ENCODE data around the gene MAP7.

Gene MAP7

GRCh38 chr6:136341367-136341766 lies 208.9 kb downstream of the MAP7 start:
- Histone ChIP-seq H3K4me3 (ENCODE audit: low read depth in 1 of 2, low read length in 2 of 2) (no peak overlapping the region), H3K9ac (ENCODE audit: low read depth in 1 of 2, low read length in 2 of 2) (no peak overlapping the region), H3K9me3 (ENCODE audit: control insufficient read depth in 1 of 2, low read length in 2 of 2) (no peaks in the 10 kb centered on the region), H3K27ac (ENCODE audit: low read depth, low read length) (no peak overlapping the region), H3K4me1 (ENCODE audit: control insufficient read depth in 1 of 2, insufficient read depth in 2 of 2, low read length in 2 of 2) (no peaks in the 10 kb centered on the region), H3K36me3 (ENCODE audit: control insufficient read depth in 1 of 2, insufficient read depth in 2 of 2, low read length in 2 of 2) (peaks cover 5 to 15% of the 10 kb centered on the region in 2 donors), H3K27me3 (ENCODE audit: control insufficient read depth in 1 of 2, insufficient read depth in 2 of 2, low read length in 2 of 2) (no peaks in the 10 kb centered on the region)

GRCh38 chr6:136338486-136338885 lies 211.7 kb downstream of the MAP7 start:
- H3K27ac ChIP-seq (ENCODE audit: low read depth, low read length): no peak overlapping the region
- no peaks in the 10 kb centered on the region for H3K27me3 ChIP-seq (ENCODE audit: control insufficient read depth in 1 of 2, insufficient read depth in 2 of 2, low read length in 2 of 2)
- no peaks in the 10 kb centered on the region for H3K36me3 ChIP-seq (ENCODE audit: control insufficient read depth in 1 of 2, insufficient read depth in 2 of 2, low read length in 2 of 2)
- no peak overlapping the region for H3K4me3 ChIP-seq (ENCODE audit: low read depth in 1 of 2, low read length in 2 of 2)
- H3K9ac ChIP-seq (ENCODE audit: low read depth in 1 of 2, low read length in 2 of 2): no peak overlapping the region
- H3K4me1 ChIP-seq (ENCODE audit: control insufficient read depth in 1 of 2, insufficient read depth in 2 of 2, low read length in 2 of 2): no peaks in the 10 kb centered on the region
- no peaks in the 10 kb centered on the region for H3K9me3 ChIP-seq (ENCODE audit: control insufficient read depth in 1 of 2, low read length in 2 of 2)

DNA sequence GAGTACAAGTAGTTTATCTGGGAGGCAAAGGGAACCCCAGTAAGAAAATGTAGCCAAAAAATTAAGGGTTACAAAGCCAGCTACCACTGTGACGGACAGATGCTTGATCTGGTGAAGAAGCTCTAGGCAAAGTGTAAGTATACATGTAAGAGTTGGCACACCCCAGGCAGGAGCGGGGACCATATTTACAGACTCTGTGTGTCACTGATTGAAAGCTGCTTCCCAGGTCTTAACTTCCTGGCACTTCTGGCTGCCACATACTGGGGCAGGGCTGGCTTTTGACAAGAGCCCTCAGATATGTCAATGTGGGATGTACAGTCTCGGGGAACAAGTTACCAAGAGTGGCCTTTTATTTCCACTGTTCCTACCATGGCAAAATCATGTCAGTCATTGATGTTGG lies 212.6 kb downstream of the MAP7 start:
- Histone ChIP-seq H3K4me1 (ENCODE audit: control insufficient read depth in 1 of 2, insufficient read depth in 2 of 2, low read length in 2 of 2) (no peaks in the 10 kb centered on the region), H3K36me3 (ENCODE audit: control insufficient read depth in 1 of 2, insufficient read depth in 2 of 2, low read length in 2 of 2) (no peaks in the 10 kb centered on the region), H3K27ac (ENCODE audit: low read depth, low read length) (no peak overlapping the region), H3K9ac (ENCODE audit: low read depth in 1 of 2, low read length in 2 of 2) (no peak overlapping the region), H3K9me3 (ENCODE audit: control insufficient read depth in 1 of 2, low read length in 2 of 2) (no peaks in the 10 kb centered on the region), H3K4me3 (ENCODE audit: low read depth in 1 of 2, low read length in 2 of 2) (no peak overlapping the region), H3K27me3 (ENCODE audit: control insufficient read depth in 1 of 2, insufficient read depth in 2 of 2, low read length in 2 of 2) (no peaks in the 10 kb centered on the region)

GRCh38 chr6:136337121-136337520 lies 213.1 kb downstream of the MAP7 start:
- Histone ChIP-seq H3K27ac (ENCODE audit: low read depth, low read length) (no peak overlapping the region), H3K9me3 (ENCODE audit: control insufficient read depth in 1 of 2, low read length in 2 of 2) (no peaks in the 10 kb centered on the region), H3K4me3 (ENCODE audit: low read depth in 1 of 2, low read length in 2 of 2) (no peak overlapping the region)

DNA sequence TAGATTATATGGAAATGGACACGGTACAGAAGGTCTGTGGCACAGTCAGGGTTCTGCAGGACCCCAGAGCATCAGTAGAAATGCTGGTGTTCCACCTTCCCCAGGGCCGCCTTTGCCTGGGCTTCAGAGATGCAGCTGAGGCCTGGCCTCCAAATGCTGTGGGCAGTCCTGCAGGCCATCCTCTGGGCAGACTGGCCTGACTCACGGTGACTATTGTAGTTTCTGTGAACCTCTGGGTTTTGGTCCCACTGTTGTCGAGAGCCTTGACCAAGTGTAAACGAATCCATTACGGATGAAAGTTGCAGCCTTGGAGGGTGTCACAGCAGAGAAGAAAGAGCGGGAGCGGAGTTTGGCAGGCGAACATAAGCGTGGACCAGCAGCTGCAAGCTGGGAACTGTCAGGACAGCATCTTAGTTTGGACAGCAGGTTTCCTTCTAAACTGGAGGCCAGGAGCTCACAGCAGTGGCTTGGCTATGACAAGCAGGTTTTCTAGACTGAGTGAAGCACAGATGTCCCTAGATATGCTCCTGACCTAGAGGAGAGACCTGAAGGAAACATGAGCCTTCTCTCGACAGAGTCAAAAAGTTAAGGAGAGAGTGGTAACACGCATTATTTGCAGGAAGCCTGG lies 214.4 kb downstream of the MAP7 start:
- Histone ChIP-seq H3K9me3 (ENCODE audit: control insufficient read depth in 1 of 2, low read length in 2 of 2) (no peaks in the 10 kb centered on the region), H3K4me1 (ENCODE audit: control insufficient read depth in 1 of 2, insufficient read depth in 2 of 2, low read length in 2 of 2) (no peaks in the 10 kb centered on the region), H3K27ac (ENCODE audit: low read depth, low read length) (no peak overlapping the region), H3K36me3 (ENCODE audit: control insufficient read depth in 1 of 2, insufficient read depth in 2 of 2, low read length in 2 of 2) (no peaks in the 10 kb centered on the region), H3K27me3 (ENCODE audit: control insufficient read depth in 1 of 2, insufficient read depth in 2 of 2, low read length in 2 of 2) (no peaks in the 10 kb centered on the region), H3K4me3 (ENCODE audit: low read depth in 1 of 2, low read length in 2 of 2) (no peak overlapping the region), H3K9ac (ENCODE audit: low read depth in 1 of 2, low read length in 2 of 2) (no peak overlapping the region)

More at GRCh38 chr6:136337121-136337520, 213.1 kb downstream of the MAP7 start:
- Histone ChIP-seq H3K4me1 (ENCODE audit: control insufficient read depth in 1 of 2, insufficient read depth in 2 of 2, low read length in 2 of 2) (no peaks in the 10 kb centered on the region), H3K27me3 (ENCODE audit: control insufficient read depth in 1 of 2, insufficient read depth in 2 of 2, low read length in 2 of 2) (no peaks in the 10 kb centered on the region), H3K36me3 (ENCODE audit: control insufficient read depth in 1 of 2, insufficient read depth in 2 of 2, low read length in 2 of 2) (no peaks in the 10 kb centered on the region), H3K9ac (ENCODE audit: low read depth in 1 of 2, low read length in 2 of 2) (no peak overlapping the region)

DNA sequence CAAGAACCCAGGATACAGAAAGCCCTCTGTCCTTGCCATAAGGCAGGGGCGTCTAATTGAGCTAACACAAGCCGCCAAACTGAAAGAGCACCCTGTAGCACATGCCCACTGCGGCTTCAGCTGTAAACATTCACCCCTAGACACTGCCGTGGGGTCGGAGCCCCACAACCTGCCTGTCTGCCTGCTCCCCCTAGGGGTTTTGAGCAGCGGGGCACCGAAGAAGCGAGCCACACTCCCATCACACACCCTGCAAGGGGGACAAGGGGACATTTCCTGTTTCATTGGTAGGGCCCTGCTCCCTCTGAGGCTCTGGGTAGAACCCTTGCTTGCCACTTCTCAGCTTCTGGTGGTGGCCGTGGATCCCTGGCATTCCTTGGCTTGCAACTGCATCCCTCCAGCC lies 215.4 kb downstream of the MAP7 start:
- no peaks in the 10 kb centered on the region for H3K36me3 ChIP-seq (ENCODE audit: control insufficient read depth in 1 of 2, insufficient read depth in 2 of 2, low read length in 2 of 2)
- no peak overlapping the region for H3K27ac ChIP-seq (ENCODE audit: low read depth, low read length)
- H3K9ac ChIP-seq (ENCODE audit: low read depth in 1 of 2, low read length in 2 of 2): no peak overlapping the region
- H3K4me1 ChIP-seq (ENCODE audit: control insufficient read depth in 1 of 2, insufficient read depth in 2 of 2, low read length in 2 of 2): no peaks in the 10 kb centered on the region
- H3K4me3 ChIP-seq (ENCODE audit: low read depth in 1 of 2, low read length in 2 of 2): no peak overlapping the region
- no peaks in the 10 kb centered on the region for H3K9me3 ChIP-seq (ENCODE audit: control insufficient read depth in 1 of 2, low read length in 2 of 2)
- H3K27me3 ChIP-seq (ENCODE audit: control insufficient read depth in 1 of 2, insufficient read depth in 2 of 2, low read length in 2 of 2): no peaks in the 10 kb centered on the region

GRCh38 chr6:136334465-136334846 lies 215.8 kb downstream of the MAP7 start:
- Histone ChIP-seq H3K4me1 (ENCODE audit: control insufficient read depth in 1 of 2, insufficient read depth in 2 of 2, low read length in 2 of 2) (no peaks in the 10 kb centered on the region), H3K27me3 (ENCODE audit: control insufficient read depth in 1 of 2, insufficient read depth in 2 of 2, low read length in 2 of 2) (no peaks in the 10 kb centered on the region), H3K9me3 (ENCODE audit: control insufficient read depth in 1 of 2, low read length in 2 of 2) (no peaks in the 10 kb centered on the region), H3K27ac (ENCODE audit: low read depth, low read length) (no peak overlapping the region), H3K36me3 (ENCODE audit: control insufficient read depth in 1 of 2, insufficient read depth in 2 of 2, low read length in 2 of 2) (no peaks in the 10 kb centered on the region), H3K9ac (ENCODE audit: low read depth in 1 of 2, low read length in 2 of 2) (no peak overlapping the region), H3K4me3 (ENCODE audit: low read depth in 1 of 2, low read length in 2 of 2) (no peak overlapping the region)

- no peak overlapping the region for H3K4me3 ChIP-seq (ENCODE audit: low read depth in 1 of 2, low read length in 2 of 2)
- H3K27ac ChIP-seq (ENCODE audit: low read depth, low read length): no peak overlapping the region
- H3K36me3 ChIP-seq (ENCODE audit: control insufficient read depth in 1 of 2, insufficient read depth in 2 of 2, low read length in 2 of 2): no peaks in the 10 kb centered on the region
- no peaks in the 10 kb centered on the region for H3K9me3 ChIP-seq (ENCODE audit: control insufficient read depth in 1 of 2, low read length in 2 of 2)
- H3K4me1 ChIP-seq (ENCODE audit: control insufficient read depth in 1 of 2, insufficient read depth in 2 of 2, low read length in 2 of 2): no peaks in the 10 kb centered on the region
- no peaks in the 10 kb centered on the region for H3K27me3 ChIP-seq (ENCODE audit: control insufficient read depth in 1 of 2, insufficient read depth in 2 of 2, low read length in 2 of 2)
- no peak overlapping the region for H3K9ac ChIP-seq (ENCODE audit: low read depth in 1 of 2, low read length in 2 of 2)
These were observed 216.3 kb downstream of the MAP7 start for GRCh38 chr6:136333824-136334464.

DNA sequence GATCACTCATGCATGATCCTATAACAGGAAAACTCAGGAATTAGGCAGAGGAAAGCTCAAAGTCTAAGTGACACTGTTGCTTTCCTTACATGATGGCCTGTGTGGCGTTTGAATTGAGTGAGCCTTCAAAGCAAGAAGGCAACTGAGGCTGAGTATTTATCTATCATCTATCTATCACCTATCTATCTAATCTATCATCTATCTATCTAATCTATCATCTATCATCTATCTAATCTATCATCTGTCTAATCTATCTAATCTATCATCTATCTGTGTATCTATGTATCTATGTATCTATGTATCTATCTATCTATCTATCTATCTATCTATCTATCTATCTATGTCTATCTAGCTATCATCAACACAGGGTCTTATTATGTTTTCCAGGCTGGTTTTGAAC lies 218.8 kb downstream of the MAP7 start:
- Histone ChIP-seq H3K9ac (ENCODE audit: low read depth in 1 of 2, low read length in 2 of 2) (no peak overlapping the region), H3K27ac (ENCODE audit: low read depth, low read length) (no peak overlapping the region), H3K27me3 (ENCODE audit: control insufficient read depth in 1 of 2, insufficient read depth in 2 of 2, low read length in 2 of 2) (no peaks in the 10 kb centered on the region), H3K36me3 (ENCODE audit: control insufficient read depth in 1 of 2, insufficient read depth in 2 of 2, low read length in 2 of 2) (no peaks in the 10 kb centered on the region), H3K9me3 (ENCODE audit: control insufficient read depth in 1 of 2, low read length in 2 of 2) (no peaks in the 10 kb centered on the region), H3K4me3 (ENCODE audit: low read depth in 1 of 2, low read length in 2 of 2) (no peak overlapping the region), H3K4me1 (ENCODE audit: control insufficient read depth in 1 of 2, insufficient read depth in 2 of 2, low read length in 2 of 2) (no peaks in the 10 kb centered on the region)

- Histone ChIP-seq H3K9ac (ENCODE audit: low read depth in 1 of 2, low read length in 2 of 2) (no peak overlapping the region), H3K9me3 (ENCODE audit: control insufficient read depth in 1 of 2, low read length in 2 of 2) (no peaks in the 10 kb centered on the region), H3K4me3 (ENCODE audit: low read depth in 1 of 2, low read length in 2 of 2) (no peak overlapping the region), H3K36me3 (ENCODE audit: control insufficient read depth in 1 of 2, insufficient read depth in 2 of 2, low read length in 2 of 2) (no peaks in the 10 kb centered on the region), H3K27me3 (ENCODE audit: control insufficient read depth in 1 of 2, insufficient read depth in 2 of 2, low read length in 2 of 2) (no peaks in the 10 kb centered on the region), H3K27ac (ENCODE audit: low read depth, low read length) (no peak overlapping the region), H3K4me1 (ENCODE audit: control insufficient read depth in 1 of 2, insufficient read depth in 2 of 2, low read length in 2 of 2) (no peaks in the 10 kb centered on the region)
These were observed 219.6 kb downstream of the MAP7 start for GRCh38 chr6:136330634-136331033.

Measured in duodenal mucosa (tissue), 2 donors.